B cell (primary cell): ENCODE data around the gene GPBP1L1.

Source experiments
- CTCF ChIP-seq: fragments of 200-600 bp; IDR thresholded peaks from one replicate; pipeline ENCODE4 v1.8.0; 2022; ENCODE audit warnings: antibody characterized with exemption, mild to moderate bottlenecking
- EZH2 ChIP-seq: IDR thresholded peaks from 2 replicates; pipeline ENCODE4 v1.6.1; 2012; ENCODE audit warnings: borderline replicate concordance, low read depth, mild to moderate bottlenecking, moderate library complexity, low read length; ENCODE audit not compliant: insufficient read depth, poor library complexity, severe bottlenecking

- no peak for TF ChIP-seq EZH2
- TF ChIP-seq CTCF: no peak
Observed at GRCh38 chr1:45635211-45635610, 51.1 kb downstream of the GPBP1L1 start.
